A549 (cell line): ENCODE measurements around the gene PLEKHA6.

Experiments
- CHD4 ChIP-seq: fragments of 200-600 bp; sonication (generic); IDR thresholded peaks from 2 replicates; pipeline ENCODE4 v1.6.1; 2016; ENCODE audit warnings: antibody characterized with exemption, mild to moderate bottlenecking, borderline replicate concordance
- EP300 ChIP-seq, 2 experiments: fragments of >200 bp; sonication (Bioruptor Twin); formaldehyde crosslinking; IDR thresholded peaks; 2 replicates in 1 of 2; 3 replicates in 1 of 2; pipeline ENCODE4 v1.6.1; 2016 to 2017
- HEYL ChIP-seq: fragments of 250-450 bp; sonication (Bioruptor Pico); IDR thresholded peaks from 2 replicates; pipeline ENCODE4 v1.8.0; 2021; ENCODE audit warnings: mild to moderate bottlenecking, moderate library complexity
- MAZ ChIP-seq: fragments of 150-350 bp; IDR thresholded peaks from 2 replicates; pipeline ENCODE4 v1.6.1; 2014; ENCODE audit warnings: antibody characterized with exemption, low read depth, low read length, borderline replicate concordance
- POLR2A ChIP-seq: IDR thresholded peaks from 2 replicates; pipeline ENCODE4 v1.6.1; 2012; ENCODE audit warnings: mild to moderate bottlenecking, low read length
- RFX5 ChIP-seq: fragments of 450-650 bp; IDR thresholded peaks from 2 replicates; pipeline ENCODE4 v1.7.1; 2014; ENCODE audit warnings: antibody characterized with exemption, mild to moderate bottlenecking, moderate library complexity
- TF ChIP-seq, protein P1 (sequence below): fragments of 200-600 bp; sonication (generic); IDR thresholded peaks from 2 replicates; pipeline ENCODE4 v1.6.1; 2016; ENCODE audit warnings: antibody characterized with exemption, mild to moderate bottlenecking, moderate library complexity
- TF ChIP-seq, protein P2 (sequence below): fragments of 250-450 bp; sonication (Bioruptor Pico); IDR thresholded peaks from 2 replicates; pipeline ENCODE4 v1.5.0; 2020; ENCODE audit warnings: low read depth, mild to moderate bottlenecking, moderate library complexity
- TF ChIP-seq, protein P3 (sequence below): fragments of >200 bp; sonication (Bioruptor Twin); formaldehyde crosslinking; IDR thresholded peaks from 3 replicates; pipeline ENCODE4 v1.5.1; 2016
- TF ChIP-seq, protein P4 (sequence below): fragments of 250-450 bp; sonication (Bioruptor Pico); IDR thresholded peaks from 2 replicates; pipeline ENCODE4 v1.5.0; 2021; ENCODE audit warnings: mild to moderate bottlenecking, moderate library complexity, borderline replicate concordance

DNA sequence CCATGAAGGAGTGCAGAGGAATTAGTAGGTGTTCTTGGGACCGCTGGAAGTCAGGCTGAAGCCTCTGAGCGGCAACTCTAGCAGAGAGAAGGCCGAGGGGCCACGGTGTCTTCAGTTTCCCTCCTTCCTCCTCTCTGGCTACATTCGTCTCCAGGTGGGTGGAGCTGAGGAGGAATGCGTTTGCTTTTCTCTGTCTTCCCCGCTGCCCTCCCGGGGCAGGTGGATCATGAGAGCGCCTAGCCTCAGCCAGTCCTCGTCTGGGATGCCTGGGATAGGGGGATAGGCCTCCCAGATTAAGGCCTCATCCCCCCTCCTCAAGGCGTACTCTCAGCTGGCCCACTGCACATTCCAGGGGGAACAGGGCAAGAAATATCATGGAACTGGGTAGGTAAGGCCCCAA is 138.5 kb downstream of the PLEKHA6 start:
- TF ChIP-seq MAZ (no peak), POLR2A (no peak), RFX5 (no peak), CHD4 (no peak), EP300 (IDR thresholded peaks at IDR 0.05) (no peak), HEYL (no peak)
- TF ChIP-seq, protein P1, sequence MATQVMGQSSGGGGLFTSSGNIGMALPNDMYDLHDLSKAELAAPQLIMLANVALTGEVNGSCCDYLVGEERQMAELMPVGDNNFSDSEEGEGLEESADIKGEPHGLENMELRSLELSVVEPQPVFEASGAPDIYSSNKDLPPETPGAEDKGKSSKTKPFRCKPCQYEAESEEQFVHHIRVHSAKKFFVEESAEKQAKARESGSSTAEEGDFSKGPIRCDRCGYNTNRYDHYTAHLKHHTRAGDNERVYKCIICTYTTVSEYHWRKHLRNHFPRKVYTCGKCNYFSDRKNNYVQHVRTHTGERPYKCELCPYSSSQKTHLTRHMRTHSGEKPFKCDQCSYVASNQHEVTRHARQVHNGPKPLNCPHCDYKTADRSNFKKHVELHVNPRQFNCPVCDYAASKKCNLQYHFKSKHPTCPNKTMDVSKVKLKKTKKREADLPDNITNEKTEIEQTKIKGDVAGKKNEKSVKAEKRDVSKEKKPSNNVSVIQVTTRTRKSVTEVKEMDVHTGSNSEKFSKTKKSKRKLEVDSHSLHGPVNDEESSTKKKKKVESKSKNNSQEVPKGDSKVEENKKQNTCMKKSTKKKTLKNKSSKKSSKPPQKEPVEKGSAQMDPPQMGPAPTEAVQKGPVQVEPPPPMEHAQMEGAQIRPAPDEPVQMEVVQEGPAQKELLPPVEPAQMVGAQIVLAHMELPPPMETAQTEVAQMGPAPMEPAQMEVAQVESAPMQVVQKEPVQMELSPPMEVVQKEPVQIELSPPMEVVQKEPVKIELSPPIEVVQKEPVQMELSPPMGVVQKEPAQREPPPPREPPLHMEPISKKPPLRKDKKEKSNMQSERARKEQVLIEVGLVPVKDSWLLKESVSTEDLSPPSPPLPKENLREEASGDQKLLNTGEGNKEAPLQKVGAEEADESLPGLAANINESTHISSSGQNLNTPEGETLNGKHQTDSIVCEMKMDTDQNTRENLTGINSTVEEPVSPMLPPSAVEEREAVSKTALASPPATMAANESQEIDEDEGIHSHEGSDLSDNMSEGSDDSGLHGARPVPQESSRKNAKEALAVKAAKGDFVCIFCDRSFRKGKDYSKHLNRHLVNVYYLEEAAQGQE, result no peak
- TF ChIP-seq, protein P2, sequence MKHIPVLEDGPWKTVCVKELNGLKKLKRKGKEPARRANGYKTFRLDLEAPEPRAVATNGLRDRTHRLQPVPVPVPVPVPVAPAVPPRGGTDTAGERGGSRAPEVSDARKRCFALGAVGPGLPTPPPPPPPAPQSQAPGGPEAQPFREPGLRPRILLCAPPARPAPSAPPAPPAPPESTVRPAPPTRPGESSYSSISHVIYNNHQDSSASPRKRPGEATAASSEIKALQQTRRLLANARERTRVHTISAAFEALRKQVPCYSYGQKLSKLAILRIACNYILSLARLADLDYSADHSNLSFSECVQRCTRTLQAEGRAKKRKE (CRISPR knock-in tag), result no peak
- TF ChIP-seq, protein P3, sequence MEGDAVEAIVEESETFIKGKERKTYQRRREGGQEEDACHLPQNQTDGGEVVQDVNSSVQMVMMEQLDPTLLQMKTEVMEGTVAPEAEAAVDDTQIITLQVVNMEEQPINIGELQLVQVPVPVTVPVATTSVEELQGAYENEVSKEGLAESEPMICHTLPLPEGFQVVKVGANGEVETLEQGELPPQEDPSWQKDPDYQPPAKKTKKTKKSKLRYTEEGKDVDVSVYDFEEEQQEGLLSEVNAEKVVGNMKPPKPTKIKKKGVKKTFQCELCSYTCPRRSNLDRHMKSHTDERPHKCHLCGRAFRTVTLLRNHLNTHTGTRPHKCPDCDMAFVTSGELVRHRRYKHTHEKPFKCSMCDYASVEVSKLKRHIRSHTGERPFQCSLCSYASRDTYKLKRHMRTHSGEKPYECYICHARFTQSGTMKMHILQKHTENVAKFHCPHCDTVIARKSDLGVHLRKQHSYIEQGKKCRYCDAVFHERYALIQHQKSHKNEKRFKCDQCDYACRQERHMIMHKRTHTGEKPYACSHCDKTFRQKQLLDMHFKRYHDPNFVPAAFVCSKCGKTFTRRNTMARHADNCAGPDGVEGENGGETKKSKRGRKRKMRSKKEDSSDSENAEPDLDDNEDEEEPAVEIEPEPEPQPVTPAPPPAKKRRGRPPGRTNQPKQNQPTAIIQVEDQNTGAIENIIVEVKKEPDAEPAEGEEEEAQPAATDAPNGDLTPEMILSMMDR, result no peak
- TF ChIP-seq, protein P4, sequence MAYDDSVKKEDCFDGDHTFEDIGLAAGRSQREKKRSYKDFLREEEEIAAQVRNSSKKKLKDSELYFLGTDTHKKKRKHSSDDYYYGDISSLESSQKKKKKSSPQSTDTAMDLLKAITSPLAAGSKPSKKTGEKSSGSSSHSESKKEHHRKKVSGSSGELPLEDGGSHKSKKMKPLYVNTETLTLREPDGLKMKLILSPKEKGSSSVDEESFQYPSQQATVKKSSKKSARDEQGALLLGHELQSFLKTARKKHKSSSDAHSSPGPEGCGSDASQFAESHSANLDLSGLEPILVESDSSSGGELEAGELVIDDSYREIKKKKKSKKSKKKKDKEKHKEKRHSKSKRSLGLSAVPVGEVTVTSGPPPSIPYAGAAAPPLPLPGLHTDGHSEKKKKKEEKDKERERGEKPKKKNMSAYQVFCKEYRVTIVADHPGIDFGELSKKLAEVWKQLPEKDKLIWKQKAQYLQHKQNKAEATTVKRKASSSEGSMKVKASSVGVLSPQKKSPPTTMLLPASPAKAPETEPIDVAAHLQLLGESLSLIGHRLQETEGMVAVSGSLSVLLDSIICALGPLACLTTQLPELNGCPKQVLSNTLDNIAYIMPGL (CRISPR knock-in tag), result no peak
